Measurements from ENCODE around the gene MR1.

Gene MR1

GRCh38 chr1:181104790-181105133 lies 71.0 kb downstream of the MR1 start:
- in situ Hi-C loops (cut with HindIII; ENCODE audit: low sequenced_read_pairs): no loop called here

GRCh38 chr1:181105134-181106021 lies 71.6 kb downstream of the MR1 start:
- in situ Hi-C loops (cut with HindIII; ENCODE audit: low sequenced_read_pairs): no loop called here

GRCh38 chr1:181106022-181106312 lies 72.2 kb downstream of the MR1 start:
- in situ Hi-C loops (cut with HindIII; ENCODE audit: low sequenced_read_pairs): no loop called here

GRCh38 chr1:181106479-181106878 lies 72.7 kb downstream of the MR1 start:
- in situ Hi-C loops (cut with HindIII; ENCODE audit: low sequenced_read_pairs): no loop called here

- in situ Hi-C loops (cut with HindIII; ENCODE audit: low sequenced_read_pairs): no loop called here
Measured at GRCh38 chr1:181107711-181108110, 73.9 kb downstream of the MR1 start.

GRCh38 chr1:181108304-181108867 lies 74.6 kb downstream of the MR1 start:
- in situ Hi-C loops (cut with HindIII; ENCODE audit: low sequenced_read_pairs): no loop called here

- in situ Hi-C loops (cut with HindIII; ENCODE audit: low sequenced_read_pairs): no loop called here
Measured at GRCh38 chr1:181110013-181110412, 76.2 kb downstream of the MR1 start.

All from endothelial cell of hepatic sinusoid (primary cell).